Frontal cortex (tissue), 4 donors: Measurements from ENCODE around the gene PRSS8. TPM values are rescaled to one million over a fixed set of nuclear protein-coding genes. Genes with fewer than 3 reads are reported as not detected.
A peak's percentile ranks its signal among the peaks of the same experiment; 100 is the strongest.
"Not testable (repeated sequence)": the region's sequence is repeated elsewhere in the genome, so short reads cannot be mapped to it uniquely, and the experiment has no call there.

ENCODE experiments used
- DNase-seq, 2 donors: peaks; one replicate each; pipeline ENCODE4 v3.0.0; 2012; ENCODE audit warnings: low spot score in 2 of 2
- FAIRE-seq: peaks from 2 replicates; lab custom pipeline; 2012; peaks lifted over from hg19 to GRCh38; lab: Jason Lieb, UNC
- total RNA-seq: library from RNA; depleted of rRNA; stranded (reverse); fragments of >200 nt; gene quantifications from one replicate; pipeline ENCODE4 v1.2.3, GENCODE V29; 2014
- donor health status: control.
- donor health status: control.
- donor health status: control.

The PRSS8 gene
- not detected for total RNA-seq

DNA sequence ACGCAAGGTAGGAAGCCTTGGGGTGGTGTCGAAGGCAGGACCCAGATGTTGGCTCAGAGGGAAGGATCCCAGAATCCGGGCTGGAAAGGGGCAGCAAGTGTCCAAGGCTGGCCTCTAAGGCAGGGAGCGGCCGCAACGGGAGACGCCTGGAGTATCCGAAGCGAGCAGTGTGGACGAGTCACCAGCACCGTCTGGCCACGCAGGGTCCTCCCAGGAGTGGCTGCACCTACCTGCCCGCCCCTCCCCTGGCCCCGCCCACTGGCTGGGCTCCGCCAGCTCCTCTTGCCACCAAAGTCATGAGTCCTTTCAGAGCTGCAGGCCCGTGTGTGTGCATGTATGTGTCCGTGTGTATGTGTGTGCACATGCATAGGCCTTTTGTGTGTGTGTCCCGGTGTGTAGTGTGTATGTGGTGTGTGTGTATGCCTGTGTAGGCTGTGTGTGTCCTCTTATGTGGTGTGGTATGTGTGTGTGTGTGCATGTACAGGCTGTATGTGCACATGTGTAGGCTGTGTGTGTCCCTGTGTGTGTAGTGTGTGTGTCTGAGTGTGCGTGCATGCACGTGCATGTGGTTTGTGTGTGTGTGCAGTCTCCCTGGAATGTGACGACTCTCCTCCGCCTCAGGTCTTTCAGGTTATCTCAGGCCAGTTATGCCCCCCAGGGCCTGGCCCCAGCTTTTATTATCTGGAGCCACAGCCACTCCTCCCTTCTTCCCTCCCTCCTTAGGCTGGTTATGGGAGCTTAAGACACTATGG is at the start of gene PRSS8:
Gene PRSS8 (minus strand): TSS at position 193 of the 752 bp plus-strand sequence. CDS start 229 bp downstream, outside the sequence.
- no peak for FAIRE-seq
- no peak for DNase-seq

DNA sequence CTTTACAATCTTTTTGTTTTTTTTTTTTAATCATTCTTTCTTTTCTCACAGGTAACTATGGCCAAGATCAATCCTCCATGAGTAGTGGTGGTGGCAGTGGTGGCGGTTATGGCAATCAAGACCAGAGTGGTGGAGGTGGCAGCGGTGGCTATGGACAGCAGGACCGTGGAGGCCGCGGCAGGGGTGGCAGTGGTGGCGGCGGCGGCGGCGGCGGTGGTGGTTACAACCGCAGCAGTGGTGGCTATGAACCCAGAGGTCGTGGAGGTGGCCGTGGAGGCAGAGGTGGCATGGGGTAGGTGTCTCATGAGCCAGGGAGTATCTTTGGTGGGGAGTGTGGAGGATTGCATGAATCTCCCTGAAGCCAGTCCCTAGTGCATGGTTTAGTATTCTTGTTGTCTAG is 49.4 kb upstream of the PRSS8 start:
- no peak for FAIRE-seq
- no peak for DNase-seq

DNA sequence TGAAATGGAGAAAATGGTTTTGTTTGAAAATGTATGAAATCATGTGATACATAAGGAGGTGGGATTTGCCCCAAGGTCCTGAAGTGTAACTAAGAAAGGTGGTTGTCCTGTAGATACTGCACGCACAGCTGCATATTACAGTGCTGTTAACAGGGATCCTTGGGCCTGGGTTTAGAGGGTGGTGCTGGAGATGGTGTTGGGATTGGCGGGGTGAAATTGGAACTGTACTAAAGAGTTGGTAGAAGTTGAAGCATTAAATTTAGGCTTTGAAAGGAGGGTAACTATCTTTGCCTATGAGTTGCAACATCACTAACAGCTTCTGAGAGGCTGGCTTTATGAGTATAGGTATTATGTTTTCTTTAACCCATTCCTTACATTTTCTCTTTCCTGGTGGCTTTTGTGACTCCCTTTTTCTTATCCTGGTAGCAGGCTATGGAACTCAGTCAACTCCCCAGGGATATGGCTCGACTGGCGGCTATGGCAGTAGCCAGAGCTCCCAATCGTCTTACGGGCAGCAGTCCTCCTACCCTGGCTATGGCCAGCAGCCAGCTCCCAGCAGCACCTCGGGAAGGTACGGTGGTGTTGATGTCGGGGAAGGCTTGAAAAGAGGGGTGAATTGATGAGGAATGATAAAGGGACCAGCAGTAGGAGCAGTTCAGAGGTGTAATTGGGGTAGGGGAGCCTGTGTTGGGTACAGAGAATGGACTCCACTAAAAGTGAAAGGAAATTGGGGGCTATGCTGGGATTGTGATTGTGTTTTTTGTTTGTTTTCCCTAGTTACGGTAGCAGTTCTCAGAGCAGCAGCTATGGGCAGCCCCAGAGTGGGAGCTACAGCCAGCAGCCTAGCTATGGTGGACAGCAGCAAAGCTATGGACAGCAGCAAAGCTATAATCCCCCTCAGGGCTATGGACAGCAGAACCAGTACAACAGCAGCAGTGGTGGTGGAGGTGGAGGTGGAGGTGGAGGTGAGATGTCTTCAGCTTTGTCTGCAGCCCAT is 48.2 kb upstream of the PRSS8 start:
- DNase-seq (no peak), FAIRE-seq (no peak)

DNA sequence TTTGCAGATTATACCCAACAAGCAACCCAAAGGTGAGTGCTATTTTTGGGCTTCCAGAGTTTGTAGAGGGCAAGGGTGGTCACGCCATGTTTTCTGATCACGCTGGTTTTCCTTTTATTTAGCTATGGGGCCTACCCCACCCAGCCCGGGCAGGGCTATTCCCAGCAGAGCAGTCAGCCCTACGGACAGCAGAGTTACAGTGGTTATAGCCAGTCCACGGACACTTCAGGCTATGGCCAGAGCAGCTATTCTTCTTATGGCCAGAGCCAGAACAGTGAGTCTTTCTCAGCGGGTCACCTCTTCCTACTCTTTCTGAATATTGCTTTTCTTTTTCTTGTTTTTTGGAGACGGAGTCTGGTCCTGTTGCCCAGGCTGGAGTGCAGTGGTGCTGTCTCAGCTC is 46.9 kb upstream of the PRSS8 start:
- no peak for FAIRE-seq
- no peak for DNase-seq

DNA sequence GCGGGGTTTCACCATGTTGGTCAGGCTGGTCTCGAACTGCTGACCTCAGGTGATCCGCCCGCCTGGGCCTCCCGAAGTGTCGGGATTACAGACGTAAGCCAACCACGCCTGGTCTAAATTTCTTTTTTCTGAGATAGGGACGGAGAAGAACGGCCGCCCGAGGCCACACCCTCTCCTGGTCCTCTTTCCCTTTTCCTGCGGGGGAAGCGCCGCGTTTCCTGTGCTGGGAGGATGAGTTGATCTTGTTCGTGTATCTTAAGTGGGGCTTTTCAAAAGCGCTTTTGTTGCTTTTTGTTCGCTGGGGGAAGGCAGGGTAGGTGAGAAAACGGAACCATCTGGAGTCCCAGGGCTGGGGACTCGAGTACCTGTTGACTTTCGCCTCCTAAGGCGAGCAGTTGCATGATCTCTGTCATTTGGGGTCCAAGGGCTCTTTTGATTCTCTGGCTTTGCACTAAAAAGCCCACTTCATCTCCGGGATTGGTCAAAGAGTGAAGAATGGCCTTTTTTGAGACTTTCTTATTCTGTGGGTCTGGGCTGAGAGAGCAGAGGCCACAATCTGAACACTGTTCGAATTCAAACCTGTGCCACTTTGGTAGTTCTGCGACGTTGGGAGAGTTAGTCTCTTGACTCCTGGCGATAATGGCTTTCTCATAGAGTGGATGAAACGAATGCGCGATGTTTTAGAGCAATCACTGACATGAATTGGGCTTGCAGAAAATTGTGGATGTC is 45.7 kb upstream of the PRSS8 start:
- DNase-seq (no peak), FAIRE-seq (no peak)

DNA sequence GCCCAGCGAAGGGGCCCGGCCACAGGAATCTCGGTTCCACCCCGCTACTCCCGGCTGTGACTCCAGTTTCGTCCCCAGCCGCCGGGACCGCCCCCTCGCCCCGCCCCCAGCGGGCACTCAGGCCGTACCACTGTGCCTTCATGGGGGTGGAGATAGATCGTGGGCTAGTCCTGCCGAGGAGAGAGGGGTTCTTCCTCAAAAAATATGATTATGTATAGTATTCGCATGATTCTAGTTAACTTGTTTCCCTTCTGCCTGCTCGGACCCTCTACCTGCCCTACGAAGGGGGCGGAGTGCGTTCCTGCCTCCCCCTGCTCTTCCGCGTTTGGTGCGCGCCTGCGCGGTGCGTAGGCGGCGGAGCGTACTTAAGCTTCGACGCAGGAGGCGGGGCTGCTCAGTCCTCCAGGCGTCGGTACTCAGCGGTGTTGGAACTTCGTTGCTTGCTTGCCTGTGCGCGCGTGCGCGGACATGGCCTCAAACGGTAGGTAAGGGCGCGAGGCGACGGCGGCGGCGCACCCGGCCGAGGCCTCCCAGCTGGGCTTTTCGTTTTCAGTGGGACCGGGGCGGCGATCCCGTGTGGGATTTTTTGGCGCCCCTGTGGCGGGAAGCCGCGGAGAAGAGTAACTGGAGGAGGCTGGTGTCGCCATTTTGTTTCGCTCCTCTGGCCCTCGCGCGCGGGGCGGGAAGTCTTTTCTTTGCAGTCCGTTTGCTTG is 44.4 kb upstream of the PRSS8 start, which contains the start of gene FUS:
Gene FUS (plus strand): TSS at position 393 of the 713 bp plus-strand sequence. CDS start 76 bp downstream, at position 469.
- DNase-seq (peak; percentile 95 to 96), FAIRE-seq (no peak)

DNA sequence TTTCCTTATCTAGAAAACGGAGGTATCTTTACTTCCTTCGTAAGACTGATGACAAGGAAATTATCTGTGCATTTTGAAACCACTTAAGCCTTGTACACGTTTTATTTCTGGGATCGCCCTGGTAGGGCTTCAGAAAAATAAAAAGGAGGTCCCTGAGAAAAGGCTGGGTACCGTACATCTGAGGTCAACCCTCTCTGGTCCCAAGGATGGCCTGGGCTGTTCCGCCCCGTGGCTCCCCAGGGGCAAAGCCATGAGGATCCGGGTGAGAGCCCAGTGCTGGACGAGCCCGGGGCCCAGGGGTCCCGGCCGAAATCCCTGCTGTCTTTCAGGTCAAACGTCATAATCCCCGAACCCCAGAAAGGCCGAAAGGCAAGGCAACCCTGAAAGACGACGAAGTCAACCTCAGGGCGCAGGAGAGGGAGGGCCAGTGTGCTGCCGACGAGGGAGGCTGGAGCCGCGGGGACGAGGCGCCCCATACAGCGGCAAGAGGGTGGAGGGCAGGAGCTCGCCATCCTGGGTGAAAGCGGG is 43.8 kb upstream of the PRSS8 start:
- FAIRE-seq, result no peak
- no peak for DNase-seq

DNA sequence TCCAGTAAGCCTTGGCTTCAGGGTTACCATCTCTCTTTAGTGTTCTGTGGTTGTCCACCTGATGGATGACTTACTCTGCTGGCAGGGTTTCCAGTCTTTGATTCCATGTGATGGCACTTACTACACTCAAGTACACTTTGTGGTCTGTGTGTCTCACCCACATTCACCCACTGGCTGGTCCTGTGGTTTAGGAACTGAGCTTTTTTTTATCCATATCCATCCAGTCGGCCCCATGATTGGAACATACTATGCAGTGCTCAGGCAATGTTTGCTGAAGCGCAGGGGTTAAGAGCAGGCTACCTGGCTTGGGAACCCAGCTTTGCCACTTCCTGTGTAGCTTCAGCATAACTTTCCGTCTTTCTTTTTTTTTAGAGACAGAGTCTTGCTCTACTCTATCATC is 41.6 kb upstream of the PRSS8 start:
- no peak for FAIRE-seq

DNA sequence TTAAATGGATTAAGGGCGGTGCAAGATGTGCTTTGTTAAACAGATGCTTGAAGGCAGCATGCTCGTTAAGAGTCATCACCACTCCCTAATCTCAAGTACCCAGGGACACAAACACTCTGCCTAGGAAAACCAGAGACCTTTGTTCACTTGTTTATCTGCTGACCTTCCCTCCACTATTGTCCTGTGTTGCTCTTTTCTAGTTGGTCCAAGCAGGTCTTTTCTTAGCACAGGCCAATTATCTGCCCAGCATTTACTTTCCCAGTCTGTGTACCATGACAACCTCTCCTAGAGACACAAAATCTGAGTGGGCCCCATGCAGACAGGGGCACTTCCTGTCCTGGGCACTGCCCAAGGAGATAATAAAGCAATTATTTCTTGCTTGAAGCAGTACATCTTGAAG is 34.5 kb upstream of the PRSS8 start:
- not testable (repeated sequence) for DNase-seq, FAIRE-seq

More for the DNA sequence above, 41.6 kb upstream of the PRSS8 start:
- DNase-seq, result no peak

DNA sequence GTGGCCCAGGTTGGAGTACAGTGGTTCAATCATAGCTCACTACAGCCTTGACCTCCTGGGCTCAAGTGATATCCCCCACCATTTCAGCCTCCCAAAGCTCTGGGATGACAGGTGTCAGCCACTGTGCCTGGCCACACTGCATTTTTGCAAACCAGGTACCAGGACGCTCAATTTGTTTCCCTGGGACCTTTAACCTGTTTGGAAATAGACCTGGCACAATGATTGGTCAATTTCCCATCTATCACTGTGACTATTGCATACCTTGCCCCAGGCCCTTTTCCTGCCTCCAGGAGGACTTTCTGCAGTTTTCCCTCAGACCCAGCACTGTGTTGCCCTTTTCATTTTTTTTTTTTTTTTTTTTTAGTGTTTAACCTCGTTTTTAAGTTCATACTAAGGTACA is 33.3 kb upstream of the PRSS8 start:
- FAIRE-seq (no peak), DNase-seq (no peak)

DNA sequence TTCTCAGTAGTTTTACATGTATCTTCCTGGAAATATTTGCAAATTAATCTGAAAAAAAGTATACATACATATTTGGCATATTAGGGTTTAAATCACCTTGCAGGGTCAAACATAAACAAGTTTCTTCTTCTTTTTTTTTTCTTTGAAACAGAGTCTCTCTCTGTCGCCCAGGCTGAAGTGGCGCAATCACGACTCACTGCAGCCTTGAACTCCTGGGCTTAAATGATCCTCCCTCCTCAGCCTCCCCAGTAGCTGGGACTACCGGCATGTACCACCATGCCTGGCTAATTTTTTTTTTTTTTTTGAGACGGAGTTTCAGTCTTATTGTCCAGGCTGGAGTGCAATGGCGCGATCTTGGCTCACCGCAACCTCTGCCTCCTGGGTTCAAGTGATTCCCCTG is 31.8 kb upstream of the PRSS8 start:
- no peak for DNase-seq
- no peak for FAIRE-seq

DNA sequence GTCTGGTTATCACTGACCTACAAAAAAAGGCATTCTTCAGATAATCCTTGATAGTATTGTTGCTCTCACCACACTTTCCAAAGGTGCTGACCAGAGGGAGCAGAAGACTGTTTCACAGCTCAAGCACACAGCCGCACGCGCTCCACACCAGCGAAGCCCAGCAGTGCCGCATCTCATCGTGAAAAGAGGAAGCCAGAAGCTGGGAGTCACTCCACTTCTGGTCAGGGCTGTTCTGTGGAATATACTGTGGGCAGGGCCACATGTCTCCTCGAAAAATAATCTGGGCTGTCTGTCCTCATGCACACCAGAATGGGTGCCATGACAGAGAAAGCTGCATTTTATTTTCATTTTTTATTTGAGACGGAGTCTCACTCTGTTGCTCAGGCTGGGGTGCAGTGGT is 21.6 kb upstream of the PRSS8 start:
- DNase-seq, result no peak
- FAIRE-seq, result no peak

DNA sequence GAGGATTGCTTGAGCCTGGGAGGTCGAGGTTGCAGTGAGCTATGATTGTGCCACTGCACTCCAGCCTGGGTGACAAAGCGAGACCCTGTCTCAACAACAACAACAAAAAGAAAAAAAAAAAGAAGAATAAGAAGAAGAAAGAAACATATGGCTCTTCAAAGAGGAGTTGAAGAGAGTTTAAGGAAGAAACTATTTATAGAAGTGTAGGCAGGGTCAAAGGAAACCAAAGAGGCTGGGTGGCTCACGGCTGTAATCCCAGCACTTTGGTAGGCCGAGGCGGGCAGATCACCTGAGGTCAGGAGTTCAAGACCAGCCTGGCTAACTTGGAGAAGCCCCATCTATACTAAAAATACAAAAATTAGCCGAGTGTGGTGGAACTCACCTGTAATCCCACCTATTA is 15.4 kb upstream of the PRSS8 start:
- FAIRE-seq, DNase-seq: not testable (repeated sequence)

DNA sequence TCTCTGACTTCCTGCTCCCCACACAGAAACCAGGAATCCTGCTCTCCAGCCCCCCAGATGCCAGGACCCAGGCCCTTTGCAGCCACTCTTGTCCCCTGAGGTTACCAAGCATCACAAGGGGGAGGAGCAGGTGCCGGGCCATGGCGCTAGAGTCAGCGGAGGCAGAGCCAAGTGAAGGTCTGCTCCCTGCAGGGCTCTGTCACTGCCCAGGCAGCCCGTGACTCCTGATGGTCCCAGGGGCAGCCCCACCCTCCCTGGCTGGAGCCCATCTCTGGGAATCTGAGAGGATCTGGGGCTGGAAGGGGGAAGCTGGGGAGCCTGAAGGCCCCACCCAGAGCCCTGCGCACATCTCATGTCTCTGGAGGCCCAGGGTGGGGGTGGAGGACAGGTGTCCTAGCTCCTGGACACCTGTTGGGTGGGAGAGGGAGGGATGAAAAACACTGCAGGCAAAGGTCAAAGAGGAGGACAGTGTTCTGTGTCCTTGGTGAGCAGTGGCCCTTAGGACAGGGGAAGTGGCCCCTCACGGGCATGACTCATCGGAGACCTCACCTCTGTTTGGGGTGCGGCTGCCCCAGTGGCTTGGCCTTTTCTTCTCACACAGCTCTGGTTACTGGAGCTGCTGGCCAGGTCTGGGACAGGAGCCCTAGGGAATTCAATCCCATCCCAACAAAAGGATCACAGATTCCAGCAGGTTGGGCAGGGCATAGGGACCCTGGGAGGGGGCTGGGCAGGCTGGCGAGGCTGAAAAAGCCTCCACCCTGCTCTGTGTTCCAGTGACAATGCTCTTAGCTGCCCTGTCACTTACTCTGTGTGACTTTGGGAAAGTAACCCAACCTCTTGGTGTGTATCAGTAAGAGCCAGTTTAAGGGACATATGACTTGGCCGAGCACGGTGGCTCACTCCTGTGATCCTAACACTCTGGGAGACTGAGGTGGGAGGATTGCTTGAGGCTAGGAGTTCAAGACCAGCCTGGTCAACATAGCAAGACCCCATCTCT is 14.7 kb upstream of the PRSS8 start, which contains the start of gene PRSS36:
Gene PRSS36 (minus strand): TSS at position 173 of the 997 bp plus-strand sequence. CDS start 31 bp downstream, at position 142.
- DNase-seq (peak in 1 of 2 donors; percentile 7), FAIRE-seq (no peak)

DNA sequence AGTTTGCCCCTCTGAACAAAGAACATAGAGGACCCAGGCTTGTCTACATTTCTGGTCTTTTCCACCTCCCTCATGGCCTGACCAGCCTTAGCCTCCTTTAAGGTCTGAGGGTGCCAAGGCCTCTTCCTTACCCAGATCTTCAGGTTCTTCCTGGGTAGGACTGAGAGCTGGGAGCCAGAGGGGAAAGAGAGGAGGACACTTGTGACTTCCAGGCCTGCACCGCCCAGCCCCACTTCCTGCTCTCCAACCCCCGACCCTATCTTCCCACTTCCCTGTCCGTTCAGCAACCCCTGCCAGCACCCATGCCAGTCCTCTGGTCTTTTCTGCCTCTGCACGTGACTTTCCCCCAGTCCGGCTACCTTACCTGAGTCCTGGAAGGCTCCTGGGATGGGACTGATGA is 13.8 kb upstream of the PRSS8 start:
- no peak for FAIRE-seq
- DNase-seq, result no peak

DNA sequence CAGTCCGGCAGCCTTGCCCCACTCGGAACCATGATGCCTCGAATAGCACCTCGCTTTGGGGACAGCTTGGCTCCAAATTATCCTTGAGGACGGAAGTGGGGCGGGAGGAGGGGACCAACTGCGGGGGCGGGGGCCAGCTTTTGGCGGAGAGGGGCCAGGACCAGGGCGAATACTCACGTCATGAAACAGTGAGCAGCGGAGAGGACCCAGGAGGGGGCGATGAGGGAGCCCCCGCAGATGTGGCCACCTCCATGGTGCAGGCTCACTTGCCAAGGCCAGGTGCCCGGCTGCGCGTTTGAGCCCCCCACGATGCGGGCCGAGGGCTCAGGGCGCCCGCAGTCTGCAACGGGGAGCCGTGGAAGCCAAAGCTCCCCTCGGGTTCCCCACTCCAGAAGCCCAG is 13.4 kb upstream of the PRSS8 start:
- no peak for FAIRE-seq
- DNase-seq, result no peak

DNA sequence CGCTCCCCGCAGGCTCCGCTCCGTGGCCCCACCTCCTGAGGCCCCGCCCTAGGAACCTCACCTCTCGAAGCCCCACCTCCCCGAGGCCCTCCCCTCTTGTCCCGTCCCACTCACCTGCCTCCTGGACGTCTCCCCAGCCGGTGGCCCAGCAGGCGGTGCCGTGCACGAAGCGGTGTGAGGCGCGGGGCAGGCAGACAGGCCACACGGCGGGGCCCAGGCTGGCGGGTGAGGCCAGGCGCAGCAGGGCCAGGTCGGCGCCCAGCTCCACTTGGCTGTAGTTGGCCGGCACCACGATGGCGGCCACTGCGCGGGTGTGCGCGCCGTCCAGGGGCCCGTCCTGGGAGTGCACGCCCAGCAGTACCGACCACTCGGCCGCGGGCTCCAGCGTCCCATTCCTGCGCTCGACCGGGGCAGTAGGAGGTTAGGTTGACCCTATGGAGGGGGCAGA is 12.8 kb upstream of the PRSS8 start:
- DNase-seq (peak in 1 of 2 donors; percentile 10), FAIRE-seq (no peak)

DNA sequence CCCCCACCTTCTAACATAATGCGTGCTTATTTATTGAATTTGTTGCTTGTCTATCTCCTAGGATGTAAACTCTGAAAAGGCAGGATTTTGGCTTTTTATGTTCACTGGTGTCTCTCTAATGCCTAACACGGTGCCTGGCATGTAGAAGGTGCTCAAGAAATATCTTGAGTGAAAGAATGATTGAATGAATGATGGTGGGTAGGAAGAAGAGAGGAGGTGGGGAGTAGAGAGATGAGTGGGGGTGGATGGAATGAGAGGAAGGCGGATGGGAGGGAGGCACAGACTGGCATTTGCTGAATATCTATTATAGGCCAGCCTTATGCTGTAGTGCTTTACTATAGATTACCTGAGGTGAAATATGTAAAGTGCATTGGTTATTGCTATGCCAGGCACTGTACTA is 12.0 kb upstream of the PRSS8 start:
- FAIRE-seq (no peak), DNase-seq (no peak)
